Transverse colon (tissue), 4 donors: ENCODE measurements around the gene MARCHF7. TPM values are rescaled to one million over a fixed set of nuclear protein-coding genes. Genes with fewer than 3 reads are reported as not detected.

Experiments used
- DNase-seq: peaks from one replicate; pipeline ENCODE4 v3.0.0-alpha.2; 2019
- H3K27ac ChIP-seq, 4 donors: fragments of 200-600 bp; sonication (generic); 2 replicates each; pipeline ENCODE4 v1.5.1; 2016 to 2018; ENCODE audit warnings: inconsistent platforms in 4 of 4
- H3K27me3 ChIP-seq: fragments of 200-600 bp; sonication (generic); 2 replicates; pipeline ENCODE4 v1.5.1; 2017; ENCODE audit warnings: inconsistent platforms
- H3K36me3 ChIP-seq, 4 donors: fragments of 200-600 bp; sonication (generic); 2 replicates each; pipeline ENCODE4 v1.5.1; 2017 to 2019; ENCODE audit warnings: inconsistent platforms in 4 of 4
- H3K4me1 ChIP-seq, 4 donors: fragments of 200-600 bp; sonication (generic); 2 replicates each; pipeline ENCODE4 v1.5.1; 2017 to 2020; ENCODE audit warnings: inconsistent platforms in 4 of 4
- H3K4me3 ChIP-seq, 4 donors: fragments of 200-600 bp; sonication (generic); 1 replicate in 1 of 4; 2 replicates in 3 of 4; pipeline versions ENCODE4 v1.5.1 to v1.6.1; 2017 to 2019; ENCODE audit warnings: inconsistent platforms in 4 of 4
- H3K9me3 ChIP-seq, 2 donors: fragments of 200-600 bp; sonication (generic); 2 replicates each; pipeline ENCODE4 v1.5.1; 2017 to 2019; ENCODE audit warnings: inconsistent platforms in 2 of 2
- EP300 ChIP-seq: sonication (generic); formaldehyde crosslinking; IDR thresholded peaks from one replicate; pipeline ENCODE4 v1.6.1; 2017; ENCODE audit warnings: antibody characterized with exemption, low read depth
- POLR2A ChIP-seq: fragments of 450-650 bp; IDR thresholded peaks from one replicate; pipeline ENCODE4 v1.6.1; 2016; ENCODE audit warnings: antibody characterized with exemption, mild to moderate bottlenecking, moderate library complexity
- POLR2AphosphoS5 ChIP-seq, 3 donors: sonication (generic); formaldehyde crosslinking; IDR thresholded peaks; one replicate each; pipeline ENCODE4 v1.6.1; 2016; ENCODE audit warnings: antibody characterized with exemption in 3 of 3
- WGBS, 2 donors: methylation state at CpG; one replicate each; pipeline ENCODE4 v1.1.5; 2018; ENCODE audit warnings: low coverage in 1 of 2; 5-methylcytosine and 5-hydroxymethylcytosine counted together
- in situ Hi-C, 4 donors: fragments of 200-750 bp; cut with MboI; loops; one replicate each; pipeline versions ENCODE4 v1.15.0 to v1.15.1; 2017; ENCODE audit warnings: low sequenced_read_pairs in 3 of 4, low pct_ligation_motif_present in 1 of 4, low pct_unique_long_range_greater_than_20kb in 1 of 4
- intact Hi-C: fragments of 100-400 bp; cut with DNase I; formaldehyde crosslinking; loops from one replicate; pipeline ENCODE4 v1.15.1; 2023; ENCODE audit warnings: low total_unique reads
- total RNA-seq, 4 donors: library from RNA; depleted of rRNA; stranded (reverse); fragments of >200 nt; gene quantifications; one replicate each; pipeline ENCODE4 v1.1.0, GENCODE V29; 2016
- TF ChIP-seq, protein P1 (sequence below), 5 experiments: fragments of 200-600 bp in 3 of 5; fragments of 450-650 bp in 2 of 5; sonication (generic) in 3 of 5; IDR thresholded peaks; 1 replicate in 2 of 5; 2 replicates in 3 of 5; pipeline ENCODE4 v1.5.1; 2016 to 2017; ENCODE audit warnings: antibody characterized with exemption in 5 of 5, inconsistent platforms in 3 of 5, mild to moderate bottlenecking in 2 of 5, moderate library complexity in 1 of 5

Gene MARCHF7
- total RNA-seq, 4 donors from 2014 or later: 25.8 to 96.9 (median 71.0) TPM

DNA sequence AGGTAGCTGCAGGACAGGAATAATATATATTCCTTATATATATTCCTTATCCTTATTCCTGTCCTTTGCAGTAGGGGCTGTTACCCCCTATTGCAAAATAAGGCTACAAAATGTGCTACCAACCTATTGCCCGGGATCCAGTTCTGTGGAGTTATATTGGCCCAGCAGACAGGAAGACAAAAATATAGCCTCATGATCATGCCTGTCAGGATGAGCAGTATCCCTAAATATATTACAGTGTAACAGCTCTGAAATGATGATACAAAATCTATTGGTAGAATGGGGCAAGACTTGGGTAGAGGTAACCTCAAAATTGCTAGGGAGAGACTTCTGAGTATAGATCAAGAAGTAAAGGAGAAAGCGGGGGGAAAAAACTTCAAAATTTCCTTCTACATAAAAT is 31.6 kb upstream of the MARCHF7 start:
- no peaks in the 10 kb centered on the region for H3K36me3 ChIP-seq
- intact Hi-C loops: no loop called here
- in situ Hi-C loops: no loop called here
- H3K27ac ChIP-seq: no peak overlapping the region
- 88 to 92% methylated on average over 2 of the region's 2 CpGs for WGBS, 2 donors
- DNase-seq: no peak
- no peak overlapping the region for H3K4me3 ChIP-seq
- H3K9me3 ChIP-seq: no peaks in the 10 kb centered on the region
- TF ChIP-seq POLR2A (no peak), EP300 (no peak), POLR2AphosphoS5 (IDR thresholded peaks at IDR 0.05) (no peak)
- TF ChIP-seq, protein P1, sequence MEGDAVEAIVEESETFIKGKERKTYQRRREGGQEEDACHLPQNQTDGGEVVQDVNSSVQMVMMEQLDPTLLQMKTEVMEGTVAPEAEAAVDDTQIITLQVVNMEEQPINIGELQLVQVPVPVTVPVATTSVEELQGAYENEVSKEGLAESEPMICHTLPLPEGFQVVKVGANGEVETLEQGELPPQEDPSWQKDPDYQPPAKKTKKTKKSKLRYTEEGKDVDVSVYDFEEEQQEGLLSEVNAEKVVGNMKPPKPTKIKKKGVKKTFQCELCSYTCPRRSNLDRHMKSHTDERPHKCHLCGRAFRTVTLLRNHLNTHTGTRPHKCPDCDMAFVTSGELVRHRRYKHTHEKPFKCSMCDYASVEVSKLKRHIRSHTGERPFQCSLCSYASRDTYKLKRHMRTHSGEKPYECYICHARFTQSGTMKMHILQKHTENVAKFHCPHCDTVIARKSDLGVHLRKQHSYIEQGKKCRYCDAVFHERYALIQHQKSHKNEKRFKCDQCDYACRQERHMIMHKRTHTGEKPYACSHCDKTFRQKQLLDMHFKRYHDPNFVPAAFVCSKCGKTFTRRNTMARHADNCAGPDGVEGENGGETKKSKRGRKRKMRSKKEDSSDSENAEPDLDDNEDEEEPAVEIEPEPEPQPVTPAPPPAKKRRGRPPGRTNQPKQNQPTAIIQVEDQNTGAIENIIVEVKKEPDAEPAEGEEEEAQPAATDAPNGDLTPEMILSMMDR (IDR thresholded peaks at IDR 0.05): no peak
- no peaks in the 10 kb centered on the region for H3K4me1 ChIP-seq
- H3K27me3 ChIP-seq: no peaks in the 10 kb centered on the region

DNA sequence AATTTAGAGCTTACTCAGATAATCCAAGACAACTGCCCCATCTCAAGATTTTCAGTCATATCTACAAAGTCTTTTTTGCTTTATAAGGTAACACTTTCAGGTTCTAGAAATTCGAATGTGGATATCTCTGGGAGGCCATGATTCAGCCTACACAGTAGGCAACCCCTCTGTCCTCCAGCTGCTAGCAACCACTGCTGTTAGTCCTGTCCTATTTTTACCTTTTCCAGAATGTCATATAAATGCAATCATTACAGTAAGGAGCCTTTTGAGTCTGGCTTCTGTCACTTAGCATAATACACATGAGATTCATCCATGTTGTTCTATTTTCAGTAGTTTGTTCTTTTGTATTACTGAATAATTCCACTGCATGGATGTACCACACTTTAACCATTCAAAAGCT is 28.5 kb upstream of the MARCHF7 start:
- Histone ChIP-seq H3K27ac (no peak overlapping the region), H3K4me3 (no peak overlapping the region), H3K4me1 (no peaks in the 10 kb centered on the region), H3K36me3 (no peaks in the 10 kb centered on the region), H3K9me3 (no peaks in the 10 kb centered on the region), H3K27me3 (no peaks in the 10 kb centered on the region)
- in situ Hi-C loops (no loop called here), intact Hi-C loops (no loop called here)
- TF ChIP-seq EP300 (no peak), POLR2AphosphoS5 (IDR thresholded peaks at IDR 0.05) (no peak), POLR2A (no peak)
- TF ChIP-seq, protein P1 (IDR thresholded peaks at IDR 0.05): no peak
- 56 to 67% methylated on average over 1 of the region's 1 CpG for WGBS, 2 donors
- DNase-seq: no peak

DNA sequence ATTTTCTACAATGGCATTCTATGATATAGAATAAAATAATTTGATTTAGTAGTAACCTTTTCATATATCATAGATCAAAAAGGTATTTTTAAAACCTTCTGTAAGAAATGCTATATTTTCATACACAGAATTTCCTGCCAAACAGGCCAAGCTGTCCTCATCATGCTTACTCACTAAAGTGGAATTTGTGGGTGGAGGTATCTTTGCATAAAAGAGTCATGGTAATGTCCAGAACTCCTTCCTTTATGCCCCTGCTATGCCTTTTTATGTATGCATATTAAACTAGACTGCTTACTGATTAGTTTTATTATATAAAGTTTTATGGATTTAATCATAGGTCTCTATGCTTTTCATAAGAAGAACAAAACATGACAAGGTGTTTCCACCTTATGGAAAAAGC is 27.5 kb upstream of the MARCHF7 start:
- in situ Hi-C loops: no loop called here
- Histone ChIP-seq H3K4me3 (no peak overlapping the region), H3K27me3 (no peaks in the 10 kb centered on the region), H3K4me1 (no peaks in the 10 kb centered on the region), H3K36me3 (no peaks in the 10 kb centered on the region), H3K9me3 (no peaks in the 10 kb centered on the region), H3K27ac (no peak overlapping the region)
- DNase-seq: no peak
- TF ChIP-seq POLR2AphosphoS5 (IDR thresholded peaks at IDR 0.05) (no peak), POLR2A (no peak), EP300 (no peak)
- TF ChIP-seq, protein P1 (IDR thresholded peaks at IDR 0.05): no peak
- intact Hi-C loops: no loop called here

DNA sequence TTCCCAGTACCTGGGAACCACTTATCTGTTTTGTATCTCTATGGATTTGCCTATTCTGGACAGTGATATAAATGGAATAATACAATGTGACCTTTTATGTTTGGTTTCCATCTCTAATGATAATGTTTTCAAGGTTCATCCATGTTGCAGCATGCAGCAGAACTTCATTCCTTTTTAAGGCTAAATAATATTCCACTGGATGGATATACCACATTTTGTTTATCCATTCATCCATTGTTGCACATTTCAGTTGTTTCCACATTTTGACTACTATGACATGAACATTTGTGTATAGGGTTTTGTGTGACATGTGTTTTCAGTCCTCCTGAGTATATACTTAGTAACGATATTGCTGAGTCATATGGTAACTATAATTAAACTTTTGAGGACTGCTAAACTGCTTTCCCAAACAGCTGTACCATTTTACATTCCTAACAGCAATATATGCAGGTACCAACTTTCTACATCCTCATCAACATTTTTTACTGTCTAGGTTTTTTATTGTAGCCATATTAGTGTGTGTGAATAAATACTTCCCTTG is 17.7 kb upstream of the MARCHF7 start:
- intact Hi-C loops: no loop called here
- in situ Hi-C loops: no loop called here
- H3K4me3 ChIP-seq: no peak overlapping the region
- H3K27me3 ChIP-seq: no peaks in the 10 kb centered on the region
- no peaks in the 10 kb centered on the region for H3K36me3 ChIP-seq
- no peak overlapping the region for H3K27ac ChIP-seq
- 69 to 75% methylated on average over 1 of the region's 1 CpG for WGBS, 2 donors
- H3K4me1 ChIP-seq: no peaks in the 10 kb centered on the region
- TF ChIP-seq, protein P1 (IDR thresholded peaks at IDR 0.05): no peak
- no peak for TF ChIP-seq EP300
- TF ChIP-seq POLR2AphosphoS5 (IDR thresholded peaks at IDR 0.05): no peak
- TF ChIP-seq POLR2A: no peak
- H3K9me3 ChIP-seq: peaks cover 0 to 4% of the 10 kb centered on the region in 2 donors
- DNase-seq: no peak
